GM10266 (cell line): ENCODE measurements around the gene ZNF644.
A peak's percentile ranks its signal among the peaks of the same experiment; 100 is the strongest.

ENCODE experiments used
- DNase-seq: peaks from one replicate; pipeline ENCODE4 v3.0.0; 2012; ENCODE audit errors: extremely low spot score
- TF ChIP-seq, protein P1 (sequence below): IDR thresholded peaks from 2 replicates; pipeline ENCODE4 v1.5.1; 2012; ENCODE audit warnings: mild to moderate bottlenecking, low read depth; ENCODE audit not compliant: control insufficient read depth, insufficient read depth; ENCODE audit errors: missing control alignments

Gene ZNF644

DNA sequence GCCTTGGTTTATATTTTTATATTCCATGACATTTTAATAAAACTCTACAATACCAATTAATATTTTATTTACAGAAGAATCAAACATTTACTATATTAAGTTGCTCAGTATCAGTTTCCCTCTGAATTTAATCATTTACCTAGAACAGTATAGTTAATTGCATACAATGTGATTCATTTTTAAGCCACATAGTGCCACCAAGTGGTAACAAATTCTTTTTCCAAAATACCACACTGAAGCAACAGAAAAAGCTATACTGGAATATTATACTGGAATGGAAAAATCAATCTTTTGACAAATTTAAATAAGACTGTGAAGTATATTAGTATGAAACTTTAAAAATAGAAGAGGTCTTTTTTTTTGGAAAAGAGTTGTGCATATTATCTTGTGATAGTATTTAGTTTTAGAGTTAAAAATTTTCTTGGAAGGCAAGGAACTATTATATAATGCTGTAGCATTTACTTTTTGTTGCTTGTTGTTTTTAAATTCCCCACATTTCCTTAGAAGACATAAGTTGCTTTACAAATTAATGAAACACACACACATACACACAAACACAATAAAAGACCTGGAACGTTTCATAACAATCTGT is 57.3 kb downstream of the ZNF644 start:
- TF ChIP-seq, protein P1, sequence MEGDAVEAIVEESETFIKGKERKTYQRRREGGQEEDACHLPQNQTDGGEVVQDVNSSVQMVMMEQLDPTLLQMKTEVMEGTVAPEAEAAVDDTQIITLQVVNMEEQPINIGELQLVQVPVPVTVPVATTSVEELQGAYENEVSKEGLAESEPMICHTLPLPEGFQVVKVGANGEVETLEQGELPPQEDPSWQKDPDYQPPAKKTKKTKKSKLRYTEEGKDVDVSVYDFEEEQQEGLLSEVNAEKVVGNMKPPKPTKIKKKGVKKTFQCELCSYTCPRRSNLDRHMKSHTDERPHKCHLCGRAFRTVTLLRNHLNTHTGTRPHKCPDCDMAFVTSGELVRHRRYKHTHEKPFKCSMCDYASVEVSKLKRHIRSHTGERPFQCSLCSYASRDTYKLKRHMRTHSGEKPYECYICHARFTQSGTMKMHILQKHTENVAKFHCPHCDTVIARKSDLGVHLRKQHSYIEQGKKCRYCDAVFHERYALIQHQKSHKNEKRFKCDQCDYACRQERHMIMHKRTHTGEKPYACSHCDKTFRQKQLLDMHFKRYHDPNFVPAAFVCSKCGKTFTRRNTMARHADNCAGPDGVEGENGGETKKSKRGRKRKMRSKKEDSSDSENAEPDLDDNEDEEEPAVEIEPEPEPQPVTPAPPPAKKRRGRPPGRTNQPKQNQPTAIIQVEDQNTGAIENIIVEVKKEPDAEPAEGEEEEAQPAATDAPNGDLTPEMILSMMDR, result peak; percentile 11
- no peak for DNase-seq

DNA sequence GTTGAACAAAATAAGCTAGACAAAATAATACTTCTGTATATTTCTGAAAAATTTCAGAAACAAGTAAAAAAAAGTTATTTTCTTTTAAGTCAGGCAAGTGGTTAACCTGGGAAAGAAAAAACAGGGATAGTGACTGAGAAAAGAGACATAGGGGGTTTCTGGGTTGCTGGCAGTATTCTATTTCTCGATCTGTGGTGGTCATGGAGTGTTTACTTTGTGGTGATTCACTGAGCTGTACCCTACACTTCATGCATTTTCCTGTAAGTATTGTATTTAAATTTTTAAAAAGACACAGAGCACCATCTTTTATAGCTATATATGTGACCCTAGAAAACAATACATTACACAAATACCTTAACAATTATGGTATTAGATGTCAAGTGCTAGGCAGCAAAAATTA is 58.2 kb downstream of the ZNF644 start:
- TF ChIP-seq, protein P1, result no peak
- no peak for DNase-seq

DNA sequence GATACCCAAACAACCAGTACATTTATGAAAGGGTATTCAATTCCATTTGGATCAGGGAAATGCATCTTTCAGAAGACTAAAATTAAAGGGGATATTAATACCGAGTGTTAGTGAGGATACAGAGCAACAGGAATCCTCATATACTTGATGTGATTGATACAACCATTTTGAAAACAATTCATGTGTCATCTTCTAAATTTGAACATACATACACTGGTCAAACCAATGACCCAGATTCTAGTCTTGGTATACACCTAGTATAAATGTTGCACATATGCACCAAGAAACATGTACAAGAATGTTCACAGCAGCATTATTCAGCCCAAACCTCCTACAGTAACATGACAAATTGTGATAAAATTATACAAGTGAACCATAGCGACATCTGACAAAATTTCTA is 58.6 kb downstream of the ZNF644 start:
- DNase-seq, result no peak
- TF ChIP-seq, protein P1, result no peak

DNA sequence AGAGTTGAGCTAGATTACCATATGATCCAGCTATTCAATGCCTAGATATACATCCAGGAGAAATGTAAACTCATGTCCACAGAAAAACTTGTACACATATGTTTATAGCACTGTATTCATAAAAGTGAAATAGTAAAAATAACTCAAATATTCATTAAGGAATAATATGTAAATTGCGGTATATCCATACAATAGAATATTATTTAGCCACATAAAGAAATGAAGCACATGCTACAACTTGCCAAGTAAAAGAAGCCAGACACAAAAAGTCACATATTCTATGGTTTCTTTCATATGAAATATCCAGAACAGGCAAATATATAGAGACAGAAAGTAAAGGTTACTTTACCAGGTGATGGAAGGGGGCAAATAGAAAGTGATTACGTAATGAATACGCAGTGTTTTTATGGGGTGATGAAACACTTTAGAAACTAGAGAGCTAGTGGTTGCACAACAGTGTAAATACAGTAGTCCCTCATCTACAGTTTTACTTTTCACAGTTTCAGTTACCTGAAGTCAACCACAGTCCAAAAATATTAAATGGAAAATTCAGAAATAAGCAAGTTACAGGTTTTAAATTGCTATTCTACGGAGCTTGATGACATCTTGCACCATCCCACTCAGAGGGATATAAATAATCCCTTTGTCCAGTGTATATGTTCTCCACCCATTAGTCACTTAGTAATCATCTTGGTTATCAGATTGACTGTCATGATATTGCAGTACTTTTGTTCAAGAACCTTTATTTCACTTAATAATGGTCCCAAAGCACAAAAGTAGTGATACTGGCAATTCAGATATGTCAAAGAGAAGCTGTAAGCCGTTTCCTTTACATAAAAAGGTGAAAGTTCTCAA is 62.3 kb downstream of the ZNF644 start:
- no peak for DNase-seq
- TF ChIP-seq, protein P1, result no peak

DNA sequence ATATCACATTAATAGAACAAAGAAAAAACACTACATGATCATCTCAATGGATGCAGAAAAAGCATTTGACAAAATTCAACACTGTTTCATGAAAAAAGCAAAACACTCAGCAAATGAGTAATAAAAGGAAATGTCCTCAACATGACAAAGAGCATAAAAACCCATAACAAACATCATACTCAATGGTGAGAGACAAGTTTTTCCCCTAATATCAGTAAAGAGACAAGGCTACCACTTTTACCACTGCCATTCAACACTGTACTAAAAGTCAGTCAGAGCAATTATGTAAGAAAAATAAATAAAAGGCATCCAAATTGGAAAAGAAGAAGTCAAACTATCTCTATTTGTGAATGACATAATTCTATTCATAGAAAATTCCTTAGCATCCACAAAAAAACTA is 64.3 kb downstream of the ZNF644 start:
- DNase-seq, result no peak
- TF ChIP-seq, protein P1, result no peak

DNA sequence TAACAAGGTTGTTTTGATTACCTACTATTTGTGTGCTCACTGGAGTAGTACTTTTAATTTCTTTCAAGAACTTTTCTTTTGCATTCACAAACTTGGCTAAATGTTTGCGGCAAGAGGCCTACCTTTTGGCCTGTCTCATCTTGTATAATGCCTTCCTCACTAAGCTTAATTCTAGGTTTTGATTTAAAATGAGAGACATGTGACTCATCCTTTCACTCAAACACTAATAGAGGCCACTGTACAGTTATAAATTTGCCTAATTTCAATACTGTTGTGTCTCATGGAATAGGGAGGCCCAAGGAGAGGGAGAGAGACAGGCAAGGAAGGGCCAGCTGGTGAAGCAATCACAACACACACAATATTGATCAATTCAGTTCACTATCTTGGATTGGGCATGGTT is 66.1 kb downstream of the ZNF644 start:
- no peak for DNase-seq
- TF ChIP-seq, protein P1, result no peak

DNA sequence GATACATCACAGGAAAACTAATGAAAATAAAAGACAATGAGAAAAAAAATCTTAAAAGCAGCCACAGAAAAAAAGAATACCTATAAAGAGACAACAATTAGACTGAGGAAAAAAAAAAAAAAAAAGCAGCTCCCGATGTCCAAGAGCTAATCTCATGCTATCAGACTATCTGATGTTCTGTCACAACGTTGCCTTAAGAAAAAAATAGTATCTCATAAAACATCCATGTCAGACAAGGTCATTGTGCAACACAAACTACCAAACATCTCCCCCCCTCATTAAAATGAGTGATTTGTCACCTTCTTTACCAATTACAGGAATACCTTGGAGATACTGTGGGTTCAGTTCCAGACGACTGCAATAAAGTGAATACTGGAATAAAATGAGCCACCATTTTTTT is 68.9 kb downstream of the ZNF644 start:
- TF ChIP-seq, protein P1, result no peak
- no peak for DNase-seq
